HG02870 (cell line): ENCODE data around the gene STPG4.
"Not testable (repeated sequence)": the region's sequence is repeated elsewhere in the genome, so short reads cannot be mapped to it uniquely, and the experiment has no call there.

Experiments used
- ATAC-seq: cut with Tn5 transposase; IDR thresholded peaks from one replicate; pipeline ENCODE4 v1.9.1; 2021; ENCODE audit warnings: mild to moderate bottlenecking, moderate library complexity; ENCODE audit not compliant: unreplicated experiment

STPG4 gene

DNA sequence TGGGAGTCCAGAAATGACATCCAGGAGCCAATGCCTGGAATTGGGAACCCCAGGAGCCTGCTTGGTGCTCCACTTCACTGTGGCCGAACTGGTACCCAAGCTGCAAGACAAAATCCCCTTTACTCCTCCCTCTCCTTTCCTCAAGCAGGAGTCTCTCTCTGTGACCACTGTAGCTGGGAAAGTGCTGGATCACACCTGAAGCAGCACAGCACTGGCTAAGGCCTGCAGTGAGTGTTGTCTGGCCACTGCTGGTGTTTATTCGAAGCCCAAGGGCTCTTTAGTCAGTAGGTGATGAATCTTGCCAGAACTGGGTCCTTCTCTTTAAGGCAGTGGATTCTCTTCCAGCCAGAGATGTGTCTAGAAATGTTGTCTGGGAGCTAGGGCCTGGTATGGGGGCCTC lies 26.4 kb downstream of the STPG4 start:
- no peak for ATAC-seq

DNA sequence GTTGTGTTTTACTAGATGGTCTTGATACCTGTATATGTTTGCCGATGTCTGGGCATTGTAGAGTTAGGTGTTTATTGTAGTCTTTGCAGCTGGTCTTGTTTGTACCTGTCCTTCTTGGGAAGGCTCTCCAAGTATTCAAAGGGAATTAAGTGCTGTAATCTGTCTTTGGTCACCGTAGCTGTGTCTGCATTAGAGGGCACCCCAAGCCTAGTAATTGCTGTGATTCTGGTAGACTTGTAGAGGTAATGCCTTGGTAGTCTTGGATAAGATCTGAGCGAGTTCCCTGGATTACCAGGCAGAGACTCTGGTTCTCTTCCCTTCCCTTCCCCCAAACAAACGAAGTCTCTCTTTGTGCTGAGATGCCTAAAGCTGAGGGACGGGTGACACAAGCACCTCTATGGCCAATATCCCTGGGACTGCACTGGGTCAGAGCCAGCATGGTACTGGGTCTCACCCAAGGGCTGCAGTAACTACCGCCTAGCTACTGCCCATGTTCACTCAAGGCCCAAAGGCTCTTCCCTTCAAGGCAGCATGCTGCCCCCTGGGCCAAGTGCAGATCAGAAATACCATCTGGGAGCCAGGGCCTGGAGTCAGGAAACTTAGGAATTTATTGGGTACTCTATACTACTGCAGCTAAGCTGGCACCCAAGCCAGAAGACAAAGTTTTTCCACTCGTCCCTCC lies 27.1 kb downstream of the STPG4 start:
- ATAC-seq, result no peak

DNA sequence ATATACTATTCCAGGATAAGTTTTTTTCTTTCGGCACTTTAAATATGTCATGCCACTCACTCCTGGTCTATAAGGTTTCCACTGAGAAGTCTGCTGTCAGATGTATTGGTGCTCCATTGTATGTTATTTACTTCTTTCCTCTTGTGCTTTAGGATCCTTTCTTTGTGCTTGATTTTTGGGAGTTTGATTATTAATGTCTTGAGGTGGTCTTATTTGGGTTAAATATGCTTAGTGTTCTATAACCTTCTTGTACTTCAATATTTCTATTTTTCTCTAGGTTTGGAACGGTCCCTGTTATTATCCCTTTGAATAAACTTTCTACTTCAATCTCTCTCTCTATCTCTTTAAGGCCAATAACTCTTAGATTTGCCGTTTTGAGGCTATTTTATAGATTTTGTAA lies 28.3 kb downstream of the STPG4 start:
- no peak for ATAC-seq

DNA sequence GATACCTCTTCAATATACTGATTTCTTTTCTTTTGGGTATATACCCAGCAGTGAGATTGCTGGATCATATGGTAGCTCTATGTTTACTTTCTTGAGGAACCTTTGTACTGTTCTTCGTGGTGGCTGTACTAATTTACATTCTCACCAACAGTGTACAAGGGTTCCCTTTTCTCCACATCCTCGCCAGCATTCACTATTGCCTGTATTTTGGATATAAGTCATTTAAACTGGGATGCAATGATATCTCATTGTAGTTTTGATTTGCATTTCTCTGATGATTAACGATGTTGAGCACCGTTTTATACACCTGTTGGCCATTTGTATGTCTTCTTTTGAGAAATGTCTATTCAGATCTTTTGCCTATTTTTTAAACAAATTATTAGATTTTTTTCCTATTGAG lies 30.4 kb downstream of the STPG4 start:
- ATAC-seq, result not testable (repeated sequence)

DNA sequence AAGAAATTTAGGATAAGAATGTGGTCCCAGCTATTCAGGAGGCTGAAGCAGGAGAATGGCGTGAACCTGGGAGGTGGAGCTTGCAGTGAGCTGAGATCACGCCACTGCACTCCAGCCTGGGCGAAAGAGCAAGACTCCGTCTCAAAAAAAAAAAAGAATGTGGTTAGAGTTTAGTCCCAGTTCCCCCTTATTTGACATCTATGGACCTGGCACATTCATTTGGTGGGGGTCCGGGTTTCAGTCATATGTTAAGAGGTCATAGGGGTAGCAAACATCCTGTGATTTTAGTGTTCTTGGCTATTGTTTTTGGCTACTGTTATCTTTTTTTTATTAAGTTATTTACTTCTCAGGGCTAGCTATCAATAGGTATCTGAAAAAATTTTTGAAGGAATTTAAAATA lies 34.7 kb downstream of the STPG4 start:
- not testable (repeated sequence) for ATAC-seq

DNA sequence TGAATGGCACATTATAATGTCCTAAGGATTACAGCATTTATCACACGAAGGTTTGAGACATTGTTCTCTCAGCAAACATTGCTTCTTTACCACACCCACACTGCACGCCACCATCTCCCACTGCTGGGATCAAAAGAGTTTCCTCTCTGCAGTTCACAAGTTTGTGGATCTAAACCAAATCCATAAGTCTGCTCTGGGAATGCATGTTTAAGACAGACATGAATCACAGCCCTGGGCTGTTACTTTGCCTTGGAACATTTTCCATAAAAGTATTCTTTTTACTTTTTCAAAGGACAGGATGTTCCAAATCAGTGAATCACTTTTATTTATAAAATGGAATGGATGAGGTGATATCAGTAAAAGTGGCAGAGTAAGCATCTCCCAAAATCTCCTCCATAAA lies 36.1 kb downstream of the STPG4 start:
- no peak for ATAC-seq

DNA sequence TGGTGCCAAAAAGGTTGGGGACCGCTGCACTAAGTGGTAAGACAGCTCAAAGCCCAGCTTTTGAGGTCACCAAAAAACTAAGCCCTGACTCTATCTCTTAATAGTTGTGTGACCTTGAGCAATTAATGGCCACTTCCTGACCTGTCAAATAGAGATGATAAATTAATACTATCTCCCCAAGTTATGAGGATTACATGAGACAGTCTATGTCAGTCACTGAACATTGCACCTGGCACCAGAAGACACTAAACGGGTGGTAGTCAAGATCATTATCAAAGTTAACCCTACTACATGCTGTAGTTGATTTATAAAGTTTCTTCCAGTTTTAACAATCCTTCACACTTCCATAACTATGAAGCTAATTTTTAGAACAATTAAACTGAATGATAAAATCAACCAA lies 36.5 kb downstream of the STPG4 start:
- ATAC-seq, result no peak

DNA sequence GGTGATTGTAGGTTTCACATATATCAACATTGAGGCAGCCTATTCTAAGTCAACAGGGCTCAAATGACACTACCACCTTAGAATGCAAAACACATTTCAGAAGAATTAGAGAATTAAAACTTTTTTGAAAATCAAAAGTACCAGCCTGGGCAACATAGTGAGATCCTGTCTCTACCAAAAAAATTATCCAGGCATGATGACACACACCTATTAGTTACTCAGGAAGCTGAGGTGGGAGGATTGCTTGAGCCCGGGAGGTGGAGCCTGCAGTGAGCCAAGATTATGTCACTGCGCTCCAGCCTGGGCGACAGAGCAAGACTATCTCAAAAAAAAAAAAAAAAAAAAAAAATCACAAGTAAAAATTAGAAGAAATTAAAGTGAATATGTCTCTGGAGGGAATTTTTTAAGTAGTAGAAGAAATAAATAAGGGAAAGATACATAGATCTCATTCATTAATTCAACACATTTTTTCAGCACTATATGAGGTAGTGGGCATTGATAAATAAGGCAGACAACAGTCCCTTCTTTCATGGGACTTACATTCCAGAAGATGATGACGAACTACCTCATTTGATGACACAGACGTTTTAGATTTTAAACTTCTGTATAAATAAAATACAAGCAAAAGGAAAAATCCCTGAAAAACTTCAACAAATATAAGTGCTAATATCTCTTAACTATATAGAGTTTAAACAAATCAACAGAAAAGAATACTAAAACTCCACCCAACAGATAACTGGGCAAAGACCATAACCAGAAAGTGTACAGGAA lies 42.3 kb downstream of the STPG4 start:
- ATAC-seq, result no peak

DNA sequence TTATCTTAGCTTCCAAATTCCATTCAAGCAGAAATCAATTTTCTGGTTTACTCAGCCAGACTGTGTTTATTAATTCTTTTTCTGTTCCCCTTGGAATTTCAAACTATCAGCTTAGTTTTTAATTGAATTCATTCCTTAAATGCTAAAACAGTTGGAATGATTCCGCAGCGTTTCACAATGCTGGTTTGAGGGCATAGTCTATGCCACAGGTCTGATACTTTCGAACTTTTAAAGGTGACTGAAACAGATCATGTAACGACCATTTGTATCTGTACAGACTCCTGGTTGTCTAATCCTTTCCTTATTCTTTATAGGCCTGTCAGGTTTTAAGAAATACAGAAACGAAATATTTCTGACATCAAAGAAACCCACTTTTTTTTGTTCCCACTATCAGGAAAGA lies 45.4 kb downstream of the STPG4 start:
- ATAC-seq, result no peak

DNA sequence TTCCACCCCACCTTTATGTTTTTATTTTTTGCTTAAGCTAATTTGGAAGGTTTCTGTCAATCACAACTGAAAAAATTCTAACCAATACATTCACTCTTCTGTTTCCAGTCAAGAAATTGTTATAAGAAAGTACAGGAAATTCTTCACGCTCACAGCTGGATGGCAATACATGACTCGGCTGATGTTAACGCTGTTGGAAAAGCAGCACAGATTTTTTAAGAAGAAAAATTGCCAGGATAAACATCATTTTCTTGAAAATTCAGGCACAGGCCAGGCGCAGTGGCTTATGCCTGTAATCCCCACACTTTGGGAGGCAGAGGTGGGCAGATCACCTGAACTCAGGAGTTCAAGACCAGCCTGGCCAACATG lies 46.1 kb downstream of the STPG4 start:
- ATAC-seq, result no peak

DNA sequence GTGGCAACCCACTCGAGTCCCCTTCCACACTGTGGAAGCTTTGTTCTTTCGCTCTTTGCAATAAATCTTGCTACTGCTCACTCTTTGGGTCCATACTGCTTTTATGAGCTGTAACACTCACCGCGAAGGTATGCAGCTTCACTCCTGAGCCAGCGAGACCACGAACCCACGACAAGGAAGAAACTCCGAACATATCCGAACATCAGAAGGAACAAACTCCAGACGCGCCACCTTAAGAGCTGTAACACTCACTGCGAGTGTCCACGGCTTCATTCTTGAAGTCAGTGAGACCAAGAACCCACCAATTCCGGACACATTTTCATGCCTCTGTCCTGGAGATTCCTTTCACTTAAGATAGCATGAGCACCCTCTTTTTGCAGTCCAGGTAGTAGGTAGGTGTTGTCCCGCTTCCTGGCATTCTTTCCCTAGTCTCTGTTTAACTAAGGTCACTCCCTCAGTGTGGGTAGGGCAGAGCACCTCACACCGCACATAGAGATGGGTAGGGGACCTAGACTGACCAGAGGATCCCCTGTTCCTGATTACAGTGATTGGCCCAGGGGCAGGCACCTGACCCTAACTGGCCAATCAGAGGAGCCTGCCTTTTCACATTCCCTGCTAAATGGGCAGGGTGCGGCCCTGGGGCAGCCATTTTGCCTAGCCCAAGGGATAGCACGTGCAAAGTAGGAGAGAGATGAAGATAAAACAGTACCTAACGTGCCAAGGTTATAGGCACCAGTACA lies 46.7 kb downstream of the STPG4 start:
- ATAC-seq, result not testable (repeated sequence)

DNA sequence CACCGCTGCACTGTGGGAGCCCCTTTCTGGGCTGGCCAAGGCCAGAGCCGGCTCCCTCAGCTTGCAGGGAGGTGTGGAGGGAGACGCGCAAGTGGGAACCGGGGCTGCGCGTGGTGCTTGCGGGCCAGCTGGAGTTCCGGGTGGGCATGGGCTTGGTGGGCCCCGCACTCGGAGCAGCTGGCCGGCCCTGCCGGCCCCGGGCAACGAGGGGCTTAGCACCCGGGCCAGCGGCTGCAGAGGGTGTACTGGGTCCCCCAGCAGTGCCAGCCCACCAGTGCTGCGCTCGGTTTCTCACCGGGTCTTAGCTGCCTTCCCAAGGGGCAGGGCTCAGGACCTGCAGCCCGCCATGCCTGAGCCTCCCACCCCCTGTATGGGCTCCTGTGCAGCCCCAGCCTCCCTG lies 47.9 kb downstream of the STPG4 start:
- ATAC-seq, result not testable (repeated sequence)

DNA sequence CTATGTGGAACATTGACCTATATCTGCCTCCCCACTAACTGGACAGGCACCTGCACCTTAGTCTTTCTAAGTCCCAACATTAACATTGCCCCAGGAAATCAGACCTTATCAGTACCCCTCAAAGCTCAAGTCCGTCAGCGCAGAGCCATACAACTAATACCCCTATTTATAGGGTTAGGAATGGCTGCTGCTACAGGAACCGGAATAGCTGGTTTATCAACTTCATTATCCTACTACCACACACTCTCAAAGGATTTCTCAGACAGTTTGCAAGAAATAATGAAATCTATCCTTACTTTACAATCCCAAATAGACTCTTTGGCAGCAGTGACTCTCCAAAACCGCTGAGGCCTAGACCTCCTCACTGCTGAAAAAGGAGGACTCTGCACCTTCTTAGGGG lies 48.9 kb downstream of the STPG4 start:
- ATAC-seq, result not testable (repeated sequence)

DNA sequence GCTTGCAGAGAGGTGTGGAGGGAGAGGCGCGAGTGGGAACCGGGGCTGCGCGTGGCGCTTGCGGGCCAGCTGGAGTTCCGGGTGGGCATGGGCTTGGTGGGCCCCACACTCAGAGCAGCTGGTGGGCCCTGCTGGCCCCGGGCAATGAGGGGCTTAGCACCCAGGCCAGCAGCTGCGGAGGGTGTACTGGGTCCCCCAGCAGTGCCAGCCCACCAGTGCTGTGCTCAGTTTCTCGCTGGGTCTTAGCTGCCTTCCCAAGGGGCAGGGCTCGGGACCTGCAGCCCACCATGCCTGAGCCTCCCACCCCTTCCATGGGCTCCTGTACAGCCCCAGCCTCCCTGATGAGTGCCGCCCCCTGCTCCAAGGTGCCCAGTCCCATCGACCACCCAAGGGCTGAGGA lies 55.4 kb downstream of the STPG4 start:
- not testable (repeated sequence) for ATAC-seq

DNA sequence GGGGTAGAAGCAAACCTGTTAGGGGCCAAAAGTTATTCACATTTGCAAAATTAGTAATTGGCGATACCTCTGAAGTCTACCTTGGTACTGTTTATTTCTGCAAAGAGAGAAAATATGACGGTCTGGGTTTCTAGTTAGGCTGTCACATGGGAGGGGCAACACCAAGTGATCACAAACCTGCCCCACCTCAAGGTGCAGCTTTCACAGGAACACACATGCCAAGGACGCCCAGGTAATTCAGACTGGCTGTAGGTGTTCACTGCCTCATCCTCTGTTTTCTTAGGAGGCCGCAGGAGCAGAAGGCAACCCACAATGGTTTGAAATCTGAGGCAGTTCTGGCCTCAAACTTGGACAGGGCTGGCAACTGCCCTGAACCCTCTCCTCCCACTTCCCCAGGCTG lies 56.2 kb downstream of the STPG4 start:
- ATAC-seq, result no peak

DNA sequence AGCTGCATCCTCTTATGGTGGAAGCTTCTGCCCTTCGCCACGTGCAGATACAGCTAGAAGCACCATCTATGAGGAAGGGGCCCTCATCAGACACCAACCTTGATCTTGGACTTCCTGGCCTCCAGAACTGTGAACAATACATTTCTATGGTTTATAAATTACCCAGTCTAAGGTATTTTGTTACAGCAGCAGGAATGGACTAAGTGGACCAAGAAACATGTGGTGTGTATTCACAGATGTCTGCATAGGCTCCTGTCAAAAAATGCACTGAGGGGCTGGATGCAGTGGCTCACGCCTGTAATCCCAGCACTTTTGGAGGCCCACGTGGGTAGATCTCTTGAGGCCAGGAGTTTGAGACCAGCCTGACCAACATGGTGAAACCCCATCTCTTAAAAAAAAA lies 57.5 kb downstream of the STPG4 start:
- no peak for ATAC-seq

DNA sequence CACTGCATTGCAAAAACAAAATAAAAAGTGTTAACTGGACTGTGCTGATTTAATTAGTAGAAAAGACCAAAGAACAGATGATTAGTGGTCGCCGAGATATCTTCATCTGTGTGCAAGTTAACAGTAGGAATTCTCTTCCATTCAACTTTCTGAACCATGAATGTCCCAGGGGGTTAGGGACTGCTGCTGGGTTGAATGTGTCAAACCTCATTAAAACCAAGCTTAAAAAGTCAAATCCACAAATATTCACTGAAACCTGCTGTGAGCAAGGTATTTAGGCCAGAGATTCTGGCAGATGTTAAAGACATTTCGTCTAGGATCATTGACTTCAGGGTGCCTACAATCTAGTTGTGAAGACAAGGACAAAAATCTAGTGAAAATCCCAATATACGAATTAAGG lies 58.7 kb downstream of the STPG4 start:
- no peak for ATAC-seq

DNA sequence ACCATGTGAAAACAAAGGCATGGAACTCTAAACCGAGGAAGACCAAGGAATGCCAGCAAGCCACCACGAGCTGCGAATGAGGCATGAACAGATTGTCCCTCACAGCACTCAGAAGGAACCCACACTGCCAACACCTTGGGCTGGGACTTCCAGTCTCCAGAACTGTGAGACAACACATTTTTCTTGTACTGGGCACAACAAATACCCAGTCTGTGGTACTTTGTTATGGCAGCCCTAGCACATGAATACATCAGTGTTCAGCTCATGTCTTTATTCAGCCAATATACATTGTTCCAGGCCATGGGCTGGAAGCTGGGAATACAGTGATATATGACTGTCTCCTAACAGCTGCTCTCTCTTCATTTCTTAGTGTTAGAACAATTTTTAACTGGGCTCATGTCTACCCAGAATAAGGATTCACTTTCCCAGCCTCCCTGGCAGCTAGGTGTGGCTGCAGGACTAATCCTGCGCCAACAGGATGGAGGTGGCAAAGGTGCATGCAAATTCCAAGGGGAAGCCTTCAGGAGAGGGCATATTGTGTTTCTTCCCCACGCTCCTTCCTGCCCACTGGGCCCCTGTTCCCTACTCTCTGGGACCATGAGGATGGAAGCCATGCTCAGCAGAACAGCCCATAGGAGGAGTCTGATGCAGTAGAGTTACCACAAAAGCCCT lies 59.6 kb downstream of the STPG4 start:
- ATAC-seq, result no peak

DNA sequence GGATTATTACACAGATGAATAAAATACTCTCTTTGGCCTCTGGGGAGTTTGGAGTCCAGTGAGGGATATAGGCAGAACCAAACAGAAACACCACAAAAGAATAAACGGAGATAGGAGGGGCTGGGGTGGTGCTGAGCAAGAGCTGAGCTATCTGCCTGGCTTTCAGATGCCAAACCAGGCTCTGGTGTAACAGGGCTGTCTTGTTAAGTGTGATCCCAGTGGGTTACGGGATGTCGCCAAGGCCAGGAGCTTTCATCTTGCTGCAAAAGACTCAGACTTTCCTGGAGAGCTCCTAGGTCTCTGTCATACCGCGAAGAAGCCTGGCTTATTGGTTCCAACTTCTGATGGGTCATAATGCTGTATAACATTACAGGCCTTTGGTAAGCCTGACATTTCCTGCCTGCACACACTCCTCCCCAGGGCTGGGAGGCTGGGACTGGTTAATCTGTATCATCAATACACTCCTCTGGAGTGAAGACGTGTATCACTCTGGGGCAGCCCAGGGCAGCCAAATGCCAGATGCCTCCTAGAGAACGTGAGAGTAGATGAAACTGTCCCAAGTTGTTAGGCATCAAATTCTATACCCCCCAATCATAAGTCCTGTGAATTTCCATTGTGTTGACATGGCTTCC lies 60.5 kb downstream of the STPG4 start:
- ATAC-seq, result no peak

DNA sequence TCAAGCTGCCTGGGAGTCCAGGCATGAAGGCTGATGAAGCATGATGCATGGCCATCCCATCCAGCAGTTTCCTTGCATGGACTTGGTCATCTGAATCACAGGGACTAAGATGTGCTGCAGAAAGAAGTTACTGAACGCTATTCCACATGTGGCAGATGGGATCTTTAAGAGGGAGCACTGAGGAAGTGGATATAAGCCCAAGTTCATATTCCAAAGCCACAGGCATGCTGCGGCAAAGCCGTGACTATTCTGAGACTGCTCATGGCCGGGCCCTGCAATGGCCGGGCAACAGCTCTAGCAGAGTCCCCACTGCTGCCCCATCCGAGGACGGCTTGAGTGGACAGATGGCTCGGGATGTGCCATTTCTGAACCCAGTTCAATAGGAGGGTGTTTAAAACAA lies 61.5 kb downstream of the STPG4 start:
- no peak for ATAC-seq

DNA sequence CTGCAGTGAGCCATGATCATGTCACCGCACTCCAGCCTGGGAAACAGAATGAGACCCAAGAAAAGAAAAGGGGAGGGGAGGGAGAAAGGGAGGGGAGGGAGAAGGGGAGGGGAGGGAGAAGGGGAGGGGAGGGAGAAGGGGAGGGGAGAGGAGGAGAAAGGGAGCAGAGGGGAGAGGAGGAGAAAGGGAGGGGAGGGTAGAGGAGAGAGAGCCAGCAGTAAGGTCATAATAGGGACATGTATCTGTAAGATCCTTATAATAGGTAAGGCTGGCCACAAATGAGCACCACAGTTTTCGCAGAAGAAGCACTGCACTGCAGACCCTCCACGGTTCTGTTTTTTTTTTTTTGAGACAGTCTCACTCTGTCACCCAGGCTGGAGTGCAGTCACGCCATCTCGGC lies 62.6 kb downstream of the STPG4 start:
- ATAC-seq, result no peak
